CD4-positive, alpha-beta memory T cell (primary cell): Measurements from ENCODE around the gene SULT1C3. TPM values are rescaled to one million over a fixed set of nuclear protein-coding genes. Genes with fewer than 3 reads are reported as not detected.

Experiments used
- polyA plus RNA-seq, 2 donors: library from polyadenylated mRNA; unstranded; fragments of 300-500 nt; fragmentation: Illumina TruSeq; gene quantifications; one replicate each; pipeline ENCODE4 v1.2.3, GENCODE V29; 2021
- total RNA-seq, 2 experiments: library from RNA; stranded (reverse); gene quantifications; one replicate each; pipeline ENCODE4 v1.2.3, GENCODE V29; 2021

SULT1C3 gene
- total and polyA plus RNA-seq, 4 experiments from 2014 or later, result not detected

Other genes starting within 250 kb of the SULT1C3 start
- gene SULT1C2, start 48.9 kb downstream of the SULT1C3 start, total RNA-seq, result under 1 TPM; 0.06 to 0.23 TPM
- not detected for gene SULT1C2, start 48.9 kb downstream of the SULT1C3 start, polyA plus RNA-seq
- gene SULT1C4, start 138.0 kb downstream of the SULT1C3 start, total RNA-seq, result not detected
- not detected for gene SULT1C4, start 138.0 kb downstream of the SULT1C3 start, polyA plus RNA-seq
- 100 to 1,000 TPM; 209 to 232 TPM for gene GCC2, start 209.2 kb downstream of the SULT1C3 start, total RNA-seq
- 10 to 100 TPM; 13.7 to 96.6 TPM for gene GCC2, start 209.2 kb downstream of the SULT1C3 start, polyA plus RNA-seq